Measurements from ENCODE around the gene SYCP2L.

The SYCP2L gene

DNA sequence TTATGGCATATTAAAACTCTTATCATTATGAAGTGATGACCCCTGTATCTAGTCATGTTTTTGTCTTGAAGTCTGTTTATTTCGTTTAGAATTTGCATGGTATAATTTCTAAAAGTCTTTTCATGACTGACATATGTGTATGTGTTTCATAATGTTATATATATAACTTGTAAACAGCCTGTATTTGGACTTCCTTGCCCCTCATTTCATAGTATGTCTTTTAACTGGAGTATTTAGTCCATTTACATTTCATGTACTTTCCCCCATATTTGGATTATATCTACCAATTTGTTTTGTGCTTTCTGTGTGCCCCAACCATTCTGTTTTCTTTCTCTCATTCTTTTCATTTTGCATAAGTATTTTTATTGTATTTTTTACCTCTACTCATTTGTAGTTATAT lies 59.0 kb downstream of the SYCP2L start:
- H3K4me1 ChIP-seq, result no peaks in the 10 kb centered on the region
- no peaks in the 10 kb centered on the region for H3K9me3 ChIP-seq
- no peak for DNase-seq
- H3K36me3 ChIP-seq, result no peaks in the 10 kb centered on the region
- no peak overlapping the region for H3K4me3 ChIP-seq (ENCODE audit: low read depth, low read length)
- no peaks in the 10 kb centered on the region for H3K27me3 ChIP-seq
- TF ChIP-seq, protein P1, sequence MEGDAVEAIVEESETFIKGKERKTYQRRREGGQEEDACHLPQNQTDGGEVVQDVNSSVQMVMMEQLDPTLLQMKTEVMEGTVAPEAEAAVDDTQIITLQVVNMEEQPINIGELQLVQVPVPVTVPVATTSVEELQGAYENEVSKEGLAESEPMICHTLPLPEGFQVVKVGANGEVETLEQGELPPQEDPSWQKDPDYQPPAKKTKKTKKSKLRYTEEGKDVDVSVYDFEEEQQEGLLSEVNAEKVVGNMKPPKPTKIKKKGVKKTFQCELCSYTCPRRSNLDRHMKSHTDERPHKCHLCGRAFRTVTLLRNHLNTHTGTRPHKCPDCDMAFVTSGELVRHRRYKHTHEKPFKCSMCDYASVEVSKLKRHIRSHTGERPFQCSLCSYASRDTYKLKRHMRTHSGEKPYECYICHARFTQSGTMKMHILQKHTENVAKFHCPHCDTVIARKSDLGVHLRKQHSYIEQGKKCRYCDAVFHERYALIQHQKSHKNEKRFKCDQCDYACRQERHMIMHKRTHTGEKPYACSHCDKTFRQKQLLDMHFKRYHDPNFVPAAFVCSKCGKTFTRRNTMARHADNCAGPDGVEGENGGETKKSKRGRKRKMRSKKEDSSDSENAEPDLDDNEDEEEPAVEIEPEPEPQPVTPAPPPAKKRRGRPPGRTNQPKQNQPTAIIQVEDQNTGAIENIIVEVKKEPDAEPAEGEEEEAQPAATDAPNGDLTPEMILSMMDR (IDR thresholded peaks at IDR 0.05; ENCODE audit: low read depth, low read length), result no peak

DNA sequence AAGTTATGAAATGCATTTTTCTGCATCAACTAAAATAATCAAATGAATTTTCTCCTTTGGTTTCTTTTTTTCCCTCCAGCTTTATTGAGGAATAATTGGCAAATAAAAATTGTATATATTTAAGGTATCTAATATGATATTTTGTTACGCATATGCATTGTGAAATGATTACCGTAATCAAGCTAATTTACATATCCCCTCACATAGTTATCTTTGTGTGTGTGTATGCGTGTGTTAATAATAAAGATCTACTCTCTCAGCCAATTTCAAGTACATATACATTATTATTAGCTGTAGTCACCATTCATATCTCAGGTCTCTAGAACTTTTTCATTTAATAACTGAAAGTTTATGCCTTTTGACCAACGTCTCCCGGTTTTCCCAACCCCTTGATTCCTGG lies 61.1 kb downstream of the SYCP2L start:
- no peaks in the 10 kb centered on the region for H3K36me3 ChIP-seq
- TF ChIP-seq, protein P1 (IDR thresholded peaks at IDR 0.05; ENCODE audit: low read depth, low read length), result no peak
- no peaks in the 10 kb centered on the region for H3K9me3 ChIP-seq
- peaks cover 4% of the 10 kb centered on the region; the same call in 1 of the 2 replicates for H3K27me3 ChIP-seq
- H3K4me3 ChIP-seq (ENCODE audit: low read depth, low read length), result no peak overlapping the region
- no peaks in the 10 kb centered on the region for H3K4me1 ChIP-seq
- no peak for DNase-seq

DNA sequence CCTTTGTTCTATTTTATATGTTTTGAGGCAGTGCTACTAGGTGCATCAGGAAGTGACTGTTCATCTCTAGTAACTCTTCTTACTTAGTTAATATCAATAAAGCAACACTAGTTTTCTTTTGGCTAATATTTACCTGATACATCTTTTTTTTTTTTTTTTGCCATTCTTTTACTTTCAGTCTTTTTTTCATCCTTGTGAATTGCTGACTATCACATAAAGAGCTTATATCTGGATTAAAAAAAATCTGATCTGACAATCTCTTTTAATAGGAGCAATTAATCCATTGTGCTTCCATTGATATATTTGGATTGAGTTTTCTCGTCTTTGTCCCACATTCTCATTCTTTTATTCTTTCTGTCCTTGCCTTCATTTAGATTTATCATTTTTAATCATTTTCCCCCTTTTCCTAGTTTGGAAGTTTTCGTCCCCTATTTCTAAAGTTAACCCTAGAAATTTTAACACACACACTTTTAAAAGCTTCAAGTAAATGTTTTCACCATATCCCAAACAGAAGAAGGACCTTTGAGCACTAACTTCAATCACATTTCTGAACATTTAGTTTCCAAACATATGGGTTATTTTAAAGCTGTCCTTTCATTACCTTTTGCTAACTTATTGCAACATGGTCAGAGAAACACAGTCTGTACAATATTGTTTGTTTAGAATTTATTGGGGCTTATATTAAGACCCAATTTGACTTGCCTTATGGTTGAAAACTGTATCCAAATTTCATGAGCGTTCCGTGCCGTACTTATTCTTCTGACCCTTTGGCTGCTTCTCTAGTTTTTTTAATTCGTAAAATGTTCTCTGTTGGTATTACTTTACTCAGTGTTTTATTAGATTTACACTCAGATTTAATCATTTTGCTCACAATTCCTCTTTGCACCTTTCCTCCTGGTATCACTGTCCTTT lies 63.0 kb downstream of the SYCP2L start:
- no peak overlapping the region for H3K4me3 ChIP-seq (ENCODE audit: low read depth, low read length)
- TF ChIP-seq, protein P1 (IDR thresholded peaks at IDR 0.05; ENCODE audit: low read depth, low read length), result no peak
- H3K4me1 ChIP-seq, result no peaks in the 10 kb centered on the region
- peaks cover 4% of the 10 kb centered on the region; the same call in 1 of the 2 replicates for H3K27me3 ChIP-seq
- no peaks in the 10 kb centered on the region for H3K9me3 ChIP-seq
- H3K36me3 ChIP-seq, result peaks cover 5% of the 10 kb centered on the region; the same call in 1 of the 2 replicates
- no peak for DNase-seq

DNA sequence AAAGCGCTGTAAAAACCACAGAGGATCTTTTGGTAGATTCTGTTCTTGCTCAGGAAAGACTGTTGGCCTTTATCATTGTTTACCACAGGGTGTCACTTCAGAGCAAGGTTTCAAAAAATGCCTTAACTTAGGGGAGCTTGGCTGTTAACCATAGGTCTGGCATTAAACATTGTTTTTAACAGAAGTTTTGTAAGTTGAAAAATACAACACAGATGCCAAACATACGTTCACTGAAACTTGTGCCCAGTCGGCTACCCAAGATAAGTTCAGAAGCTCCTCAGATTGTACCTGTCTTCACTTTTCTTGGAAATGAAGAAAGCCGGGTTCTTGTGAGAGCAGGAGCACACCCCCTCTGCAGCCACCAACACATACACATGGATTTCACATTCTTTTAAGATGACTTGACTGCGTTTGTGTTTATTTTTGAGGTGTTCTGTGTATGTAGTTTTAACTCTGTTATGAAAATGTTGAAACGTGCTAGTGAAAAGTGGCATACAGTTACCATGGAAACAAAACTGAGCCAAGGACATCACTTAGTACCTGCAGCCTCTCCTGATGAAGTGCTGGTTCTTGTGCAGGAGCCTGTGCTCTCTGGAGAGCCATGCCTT lies 64.9 kb downstream of the SYCP2L start:
- Histone ChIP-seq H3K4me3 (ENCODE audit: low read depth, low read length) (no peak overlapping the region), H3K27me3 (peaks cover 4% of the 10 kb centered on the region; the same call in 1 of the 2 replicates)

DNA sequence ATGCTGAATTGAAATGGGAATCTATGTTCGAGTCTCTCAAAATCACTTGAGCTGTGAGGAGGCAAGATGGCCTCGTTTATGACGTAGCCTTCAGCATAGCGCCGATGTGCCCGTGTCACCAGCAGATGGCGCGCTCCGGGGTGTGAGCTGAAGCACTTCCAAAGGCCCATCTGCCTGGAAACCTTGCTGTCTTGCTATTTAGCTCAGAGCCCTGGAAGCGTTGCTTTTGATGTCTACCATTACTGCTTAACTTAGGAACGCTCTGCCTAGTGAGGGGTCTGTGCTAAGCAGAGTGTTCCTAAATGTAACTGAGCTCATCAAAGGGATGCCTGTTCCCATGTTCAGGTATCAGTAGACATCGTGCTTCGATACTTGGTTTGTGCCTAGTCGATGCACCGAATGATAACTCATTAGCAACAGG lies 67.7 kb downstream of the SYCP2L start:
- H3K27me3 ChIP-seq, result peaks cover 4% of the 10 kb centered on the region; the same call in 1 of the 2 replicates
- DNase-seq, result peak; percentile 87
- TF ChIP-seq, protein P1 (IDR thresholded peaks at IDR 0.05; ENCODE audit: low read depth, low read length), result peak; percentile 86

More for the DNA sequence above, 64.9 kb downstream of the SYCP2L start:
- TF ChIP-seq, protein P1 (IDR thresholded peaks at IDR 0.05; ENCODE audit: low read depth, low read length), result peak; percentile 45
- Histone ChIP-seq H3K9me3 (no peaks in the 10 kb centered on the region), H3K4me1 (no peaks in the 10 kb centered on the region), H3K36me3 (peaks cover 5% of the 10 kb centered on the region; the same call in 1 of the 2 replicates)
- no peak for DNase-seq

More for the DNA sequence above, 67.7 kb downstream of the SYCP2L start:
- H3K9me3 ChIP-seq, result no peaks in the 10 kb centered on the region
- H3K36me3 ChIP-seq, result peaks cover 5% of the 10 kb centered on the region
- no peak overlapping the region for H3K4me3 ChIP-seq (ENCODE audit: low read depth, low read length)
- H3K4me1 ChIP-seq, result no peaks in the 10 kb centered on the region

All from BE2C (cell line).